HG03095 (cell line): Measurements from ENCODE around the gene FARS2.

Experiments
- ATAC-seq: cut with Tn5 transposase; IDR thresholded peaks from one replicate; pipeline ENCODE4 v1.9.1; 2021; ENCODE audit warnings: moderate library complexity; ENCODE audit not compliant: unreplicated experiment

The FARS2 gene

DNA sequence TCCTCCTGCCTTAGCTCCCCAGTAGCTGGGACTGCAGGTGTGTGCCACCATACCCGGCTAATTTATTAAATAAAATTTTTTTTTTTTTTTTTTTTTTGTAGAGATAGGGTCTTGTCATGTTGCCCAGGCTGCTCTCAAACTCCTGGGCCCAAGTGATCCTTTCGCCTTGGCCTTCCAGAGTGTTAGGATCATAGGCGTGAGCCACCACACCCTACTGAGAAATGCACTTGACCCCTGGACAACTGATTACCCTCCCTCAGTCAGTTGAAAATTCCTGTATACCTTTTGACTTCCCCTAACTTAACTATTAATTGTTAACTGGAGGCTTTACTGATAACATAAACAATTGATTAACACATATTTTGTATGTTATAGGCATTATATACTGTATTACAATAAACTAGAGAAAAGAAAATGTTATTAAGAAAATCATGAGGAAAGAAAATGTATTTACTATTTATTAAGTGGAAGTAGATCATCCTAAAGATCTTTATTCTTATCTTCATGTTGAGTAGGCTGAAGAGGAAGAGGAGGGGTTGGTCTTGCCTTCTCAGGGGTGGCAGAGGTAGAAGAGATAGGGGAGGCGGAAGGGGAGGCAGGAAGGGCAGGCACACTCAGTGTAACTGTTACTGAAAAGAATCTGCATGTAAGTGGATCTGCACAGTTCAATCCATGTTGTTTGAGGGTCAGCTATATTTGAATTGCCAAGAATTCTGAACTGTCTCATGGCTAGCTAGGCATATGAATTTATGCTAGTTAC is 104.3 kb downstream of the FARS2 start:
- ATAC-seq, result no peak

DNA sequence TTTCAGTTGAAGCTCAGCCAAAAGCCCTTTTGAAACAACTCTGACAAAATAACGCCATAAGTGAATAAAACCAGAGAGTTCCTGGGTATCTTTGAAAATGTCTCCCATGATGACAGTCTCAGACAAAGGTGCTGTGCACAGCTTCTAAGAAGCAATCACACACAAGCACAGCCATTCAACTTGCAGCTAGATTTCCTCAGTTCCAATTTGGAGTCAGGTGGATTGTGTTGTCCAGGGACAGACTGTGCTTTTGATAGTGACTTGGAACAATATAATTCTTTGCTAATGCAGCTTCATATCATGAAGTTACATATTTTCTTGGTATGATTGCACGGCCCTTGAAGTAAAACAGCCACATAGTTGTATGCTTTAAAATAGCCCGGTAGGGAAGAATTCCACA is 105.6 kb downstream of the FARS2 start:
- ATAC-seq, result no peak

DNA sequence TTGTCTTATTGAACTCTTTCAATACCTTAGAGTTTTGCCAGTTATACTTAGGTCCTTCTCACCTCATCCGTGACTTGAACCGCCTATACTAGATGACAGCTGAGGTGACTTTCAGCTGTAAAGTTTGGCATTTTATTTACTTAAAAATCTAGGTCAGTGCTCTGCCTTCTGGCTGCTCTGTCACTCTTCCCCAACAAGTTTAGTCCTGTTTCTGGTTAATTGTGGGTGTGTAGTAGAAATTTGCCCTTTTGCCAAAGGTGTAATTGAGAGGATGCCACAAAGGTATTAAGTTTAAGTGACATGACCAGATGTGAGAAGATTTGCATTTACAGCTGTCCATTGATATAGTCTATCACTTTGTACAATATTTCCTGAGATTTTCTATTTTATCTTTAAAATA is 106.2 kb downstream of the FARS2 start:
- no peak for ATAC-seq

DNA sequence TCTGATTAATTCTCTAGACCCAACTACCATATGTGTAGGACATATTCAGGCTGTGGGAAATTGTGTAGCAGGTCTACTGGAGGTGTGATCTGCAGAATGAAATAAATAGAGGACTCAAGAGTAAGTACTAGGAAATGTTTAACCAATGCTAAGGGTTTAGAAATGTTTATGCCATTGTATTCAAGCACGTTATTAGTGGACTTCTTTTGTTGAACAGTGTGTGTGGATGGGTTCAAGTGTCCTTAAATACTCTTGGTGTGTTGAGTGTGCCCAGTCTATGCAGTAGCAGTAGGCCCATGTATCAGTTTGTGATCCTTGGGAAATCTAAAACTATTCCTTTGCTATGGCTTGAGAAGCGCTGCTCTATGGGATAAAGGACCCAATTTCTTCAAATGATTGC is 112.1 kb downstream of the FARS2 start:
- ATAC-seq, result no peak

DNA sequence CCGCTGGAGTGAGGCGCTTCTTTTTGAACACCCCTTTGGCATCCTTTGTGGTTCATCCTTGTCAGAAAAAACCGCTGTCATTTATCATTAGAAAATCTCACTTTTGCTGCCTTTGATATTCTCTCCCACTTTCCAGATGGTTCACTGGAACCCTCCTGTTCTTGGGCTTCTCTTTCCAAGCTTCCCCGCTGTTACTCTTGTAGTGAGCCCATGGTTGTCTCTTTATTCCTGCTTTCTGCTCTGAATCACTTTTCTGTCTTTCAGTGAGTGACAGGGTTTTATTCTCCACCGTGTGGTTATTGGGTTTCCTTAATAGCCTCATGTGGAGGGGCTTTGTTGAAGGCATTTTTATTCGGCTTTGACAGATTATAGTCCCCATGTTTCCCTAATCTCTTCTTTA is 117.0 kb downstream of the FARS2 start:
- no peak for ATAC-seq

- ATAC-seq, result no peak
Observed at GRCh38 chr6:5379647-5380242, 118.4 kb downstream of the FARS2 start.

DNA sequence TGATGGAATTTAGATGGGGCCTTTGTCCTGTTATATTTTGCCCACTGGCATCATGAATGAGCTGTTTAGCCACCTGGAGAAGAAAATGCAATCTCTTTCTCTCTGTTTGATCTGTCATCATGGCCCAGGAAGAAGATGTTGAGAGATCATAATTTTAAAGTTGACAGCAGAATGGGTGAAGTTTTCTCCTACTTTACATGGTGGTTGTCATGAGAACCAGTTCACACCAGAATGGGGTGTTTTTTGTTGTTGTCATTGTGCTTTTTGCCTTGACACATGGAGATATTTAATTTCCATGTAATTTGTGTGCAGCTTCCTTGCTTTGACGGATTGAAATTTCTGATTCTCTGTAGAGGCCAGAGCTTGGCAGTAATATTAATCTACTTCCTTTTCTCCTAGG is 122.5 kb downstream of the FARS2 start:
- ATAC-seq, result no peak

DNA sequence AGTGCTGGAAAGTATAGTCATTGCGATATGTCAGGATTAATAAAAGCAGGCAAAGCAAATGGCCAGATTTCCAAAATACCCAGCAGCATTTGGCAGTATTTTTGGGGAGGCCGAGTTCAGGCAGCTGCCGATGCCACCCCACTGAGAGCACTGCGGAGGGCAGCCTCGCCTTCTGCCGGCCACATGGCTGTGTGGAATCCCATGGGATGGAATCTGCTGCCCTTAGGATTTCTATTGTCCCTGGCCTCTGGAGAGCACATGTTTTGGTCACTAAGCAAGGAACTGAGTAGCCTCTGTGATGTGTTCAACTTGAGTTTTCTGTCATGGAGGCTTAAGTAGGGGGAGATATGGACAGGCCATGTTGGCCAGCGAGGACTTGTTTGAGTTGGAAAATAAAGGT is 123.0 kb downstream of the FARS2 start:
- no peak for ATAC-seq

GRCh38 chr6:5388326-5388725 is 127.0 kb downstream of the FARS2 start:
- ATAC-seq, result no peak

DNA sequence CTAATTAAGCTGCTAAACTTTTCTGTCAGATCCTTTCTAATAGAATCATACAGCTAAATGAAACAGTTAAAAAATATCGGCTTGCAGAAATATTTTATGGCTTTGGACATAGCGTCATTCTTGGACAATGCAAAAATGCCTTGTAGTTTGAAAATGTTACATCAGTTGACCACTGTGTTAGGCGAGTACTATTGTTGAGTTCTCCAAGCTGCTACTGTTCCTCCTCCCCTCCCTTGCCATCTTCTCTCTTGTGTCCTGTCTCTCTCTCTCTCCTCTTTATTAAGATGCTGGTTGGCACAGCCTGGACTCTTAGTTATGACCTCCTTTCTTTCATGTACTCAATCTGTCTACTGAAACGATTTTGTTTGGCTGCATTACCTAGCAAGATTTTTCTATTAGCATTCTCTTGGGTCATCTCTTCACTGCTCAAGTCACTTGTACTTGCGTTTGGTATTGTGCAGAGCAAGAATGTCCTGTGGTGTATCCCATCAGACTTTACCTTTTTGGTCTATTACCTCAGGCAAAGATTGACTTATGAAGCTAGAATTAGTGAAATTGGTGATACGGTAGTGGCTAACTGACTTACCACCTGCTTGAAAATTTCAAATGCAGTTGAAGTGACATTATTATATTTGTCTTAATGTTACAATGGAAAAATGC is 127.9 kb downstream of the FARS2 start:
- no peak for ATAC-seq

GRCh38 chr6:5390177-5390576 is 128.9 kb downstream of the FARS2 start:
- ATAC-seq, result no peak

DNA sequence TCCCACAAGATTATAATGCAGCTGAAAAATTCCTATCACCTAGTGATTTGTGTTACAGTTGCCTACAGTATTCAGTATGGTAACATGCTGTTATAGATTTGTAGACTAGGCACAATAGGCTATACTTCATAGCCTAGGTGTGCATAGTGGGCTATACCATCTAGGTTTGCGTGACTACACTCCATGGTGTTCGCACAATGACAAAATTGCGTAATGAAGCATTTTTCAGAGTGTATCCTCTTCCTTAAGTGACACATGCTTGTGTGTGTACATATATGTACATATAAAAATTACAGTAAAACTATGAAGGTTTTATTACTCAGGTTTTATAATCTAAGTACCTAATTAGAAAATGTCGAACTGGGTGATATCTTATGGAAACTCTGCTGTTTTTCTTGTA is 133.0 kb downstream of the FARS2 start:
- ATAC-seq, result no peak

GRCh38 chr6:5395719-5396118 is 134.4 kb downstream of the FARS2 start:
- ATAC-seq, result no peak

GRCh38 chr6:5398530-5398929 is 137.2 kb downstream of the FARS2 start:
- no peak for ATAC-seq

DNA sequence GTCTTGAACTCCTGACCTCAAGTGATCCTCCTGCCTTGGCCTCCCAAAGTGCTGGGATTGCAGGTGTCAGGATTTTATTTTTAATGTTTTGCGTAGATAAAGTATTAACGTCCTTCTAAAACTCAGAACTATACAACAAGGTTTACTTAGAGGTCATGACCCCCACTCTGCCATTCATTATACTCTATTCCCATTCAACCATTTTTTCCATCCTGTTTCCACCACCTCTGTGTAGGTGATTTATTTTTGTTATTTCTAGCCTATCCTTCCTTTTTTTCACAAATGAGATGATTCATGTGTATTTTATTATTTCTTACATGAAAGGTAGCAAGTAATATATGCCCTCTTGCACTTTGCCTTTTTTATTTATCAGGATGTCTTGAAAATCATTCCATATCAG is 138.1 kb downstream of the FARS2 start:
- no peak for ATAC-seq

DNA sequence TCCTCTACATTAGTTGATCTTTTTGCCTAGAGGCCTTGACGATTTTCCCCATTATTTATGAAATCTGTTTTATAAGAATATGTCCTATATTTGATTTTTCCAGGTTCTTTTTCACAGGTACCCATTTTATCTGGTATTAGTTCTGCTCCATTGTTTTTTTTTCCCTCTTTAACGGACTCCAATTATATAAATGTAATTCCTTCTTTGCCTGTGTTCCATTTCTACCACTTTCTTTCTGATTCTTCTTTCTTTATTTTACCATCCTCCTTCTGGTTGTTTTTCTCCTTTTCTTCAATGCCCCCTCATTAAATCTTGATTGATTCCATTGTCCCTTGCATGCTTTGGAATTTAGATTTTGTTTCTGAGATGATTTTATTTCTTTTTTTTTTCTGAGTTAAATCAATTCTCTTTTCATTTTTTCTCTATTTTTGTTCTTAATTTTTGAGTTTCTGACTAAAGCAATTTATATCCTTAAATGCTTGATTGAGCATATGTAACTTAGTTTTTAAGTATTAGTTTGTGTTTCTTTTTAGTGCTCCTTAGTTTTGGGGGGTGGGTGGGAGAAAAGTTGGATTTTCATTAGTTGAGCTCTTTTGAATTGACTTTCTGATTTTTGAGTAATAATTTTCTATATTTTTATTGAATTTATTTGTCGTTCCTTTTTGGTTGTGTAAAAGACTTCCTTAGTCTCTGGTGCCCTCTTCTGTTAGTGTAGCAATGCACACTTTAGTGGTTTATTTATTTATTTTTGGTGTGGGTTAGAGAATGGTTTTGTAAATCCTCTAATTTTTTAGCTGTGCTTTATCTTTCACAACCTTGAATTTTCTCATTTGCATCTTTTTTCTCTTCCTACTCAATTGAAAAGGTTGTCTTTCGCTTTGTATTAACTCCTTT is 140.8 kb downstream of the FARS2 start:
- no peak for ATAC-seq

GRCh38 chr6:5403076-5403475 is 141.8 kb downstream of the FARS2 start:
- no peak for ATAC-seq

GRCh38 chr6:5403609-5404008 is 142.3 kb downstream of the FARS2 start:
- no peak for ATAC-seq

- ATAC-seq, result no peak
Observed at GRCh38 chr6:5405976-5406375, 144.7 kb downstream of the FARS2 start.

GRCh38 chr6:5411414-5411813 is 150.1 kb downstream of the FARS2 start:
- no peak for ATAC-seq

- no peak for ATAC-seq
Observed at GRCh38 chr6:5412017-5412416, 150.7 kb downstream of the FARS2 start.
